ENCODE measurements around the gene STARD4.
A peak's percentile ranks its signal among the peaks of the same experiment; 100 is the strongest.

Gene STARD4, protein sequence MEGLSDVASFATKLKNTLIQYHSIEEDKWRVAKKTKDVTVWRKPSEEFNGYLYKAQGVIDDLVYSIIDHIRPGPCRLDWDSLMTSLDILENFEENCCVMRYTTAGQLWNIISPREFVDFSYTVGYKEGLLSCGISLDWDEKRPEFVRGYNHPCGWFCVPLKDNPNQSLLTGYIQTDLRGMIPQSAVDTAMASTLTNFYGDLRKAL

GRCh38 chr5:111512375-111513130 is at the start of gene STARD4:
TSS of gene STARD4 (minus strand) at chr5:111512535. CDS start at chr5:111507433, 5,102 bp downstream.
- FAIRE-seq = peak; percentile 97

DNA sequence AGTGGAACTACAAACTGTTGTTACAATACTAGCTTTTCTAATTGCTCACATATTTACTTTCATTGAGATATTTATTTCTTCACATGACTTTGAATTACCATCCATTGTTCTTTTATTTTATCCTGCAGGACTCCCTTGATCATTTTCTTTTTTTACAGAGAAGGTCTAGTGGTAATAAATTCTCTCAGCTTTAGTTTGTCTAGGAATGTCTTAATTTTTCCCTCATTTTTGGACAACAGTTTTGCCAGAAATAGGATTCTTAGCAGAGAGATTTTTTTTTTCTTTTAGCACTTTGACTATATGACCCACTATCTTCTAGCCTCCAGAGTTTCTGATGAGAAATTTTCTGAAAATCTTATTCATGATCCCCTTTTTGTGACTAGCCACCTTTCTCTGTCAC is 47.3 kb upstream of the STARD4 start:
- FAIRE-seq = no peak

GRCh38 chr5:111557686-111558085 is 45.4 kb upstream of the STARD4 start:
- FAIRE-seq = no peak

DNA sequence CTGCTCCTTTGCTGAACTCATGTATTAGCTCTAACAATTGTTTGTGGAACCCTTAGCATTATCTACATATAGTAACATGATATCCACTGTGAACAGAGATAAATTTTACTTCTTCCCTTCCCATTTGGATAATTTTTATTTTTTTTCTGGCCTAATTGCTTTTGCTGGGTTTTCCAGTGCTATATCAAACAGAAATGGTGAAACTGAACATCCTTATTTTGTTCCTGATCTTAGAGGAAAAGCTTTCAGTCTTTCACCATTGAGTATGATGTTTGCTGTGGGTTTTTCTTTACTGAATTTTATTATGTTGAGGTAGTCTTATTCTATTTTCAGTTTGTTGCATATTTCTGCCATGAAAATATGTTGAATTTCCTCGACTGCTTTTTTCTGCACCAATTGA is 44.8 kb upstream of the STARD4 start:
- no peak for FAIRE-seq

GRCh38 chr5:111556501-111556900 is 44.2 kb upstream of the STARD4 start:
- FAIRE-seq = no peak

- FAIRE-seq = no peak
These were observed 43.4 kb upstream of the STARD4 start for GRCh38 chr5:111555760-111556159.

DNA sequence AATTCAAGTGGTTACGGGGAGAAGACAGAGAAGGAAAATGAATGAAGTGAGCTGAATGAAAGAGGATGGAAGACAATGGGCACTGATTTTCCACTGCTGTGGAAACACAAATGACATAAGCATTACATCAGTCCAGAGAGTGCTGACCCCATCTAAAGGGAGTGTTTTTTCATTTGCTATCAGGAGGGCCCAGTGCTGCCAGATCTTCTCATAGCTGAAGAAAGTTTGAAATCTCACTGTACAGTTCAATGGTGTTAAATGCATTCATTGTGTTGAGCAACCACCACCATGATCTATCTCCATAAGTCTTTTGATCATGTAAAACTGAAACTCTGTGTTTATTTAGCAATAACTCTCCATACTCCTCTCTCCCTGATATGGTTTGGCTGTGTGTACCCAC is 41.5 kb upstream of the STARD4 start:
- no peak for FAIRE-seq

DNA sequence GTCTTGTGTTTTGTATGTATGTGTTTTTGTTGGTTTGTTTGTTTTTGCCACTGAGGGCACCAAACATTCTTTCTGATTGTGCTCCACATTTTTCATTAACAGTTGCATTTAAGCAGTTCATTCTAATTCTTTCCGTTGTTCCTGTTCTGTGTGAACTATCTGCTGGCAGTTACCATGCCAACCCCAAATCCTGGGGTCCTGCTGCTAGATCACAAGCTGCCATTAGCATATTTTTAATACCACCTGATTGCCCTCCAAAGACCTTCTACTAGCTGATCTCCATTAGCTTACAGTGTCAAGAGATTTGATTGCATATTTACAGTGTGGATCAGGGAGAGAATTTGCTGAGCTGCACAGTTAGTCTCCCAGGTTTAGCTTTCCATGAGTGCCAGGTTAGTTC is 40.6 kb upstream of the STARD4 start:
- no peak for FAIRE-seq

DNA sequence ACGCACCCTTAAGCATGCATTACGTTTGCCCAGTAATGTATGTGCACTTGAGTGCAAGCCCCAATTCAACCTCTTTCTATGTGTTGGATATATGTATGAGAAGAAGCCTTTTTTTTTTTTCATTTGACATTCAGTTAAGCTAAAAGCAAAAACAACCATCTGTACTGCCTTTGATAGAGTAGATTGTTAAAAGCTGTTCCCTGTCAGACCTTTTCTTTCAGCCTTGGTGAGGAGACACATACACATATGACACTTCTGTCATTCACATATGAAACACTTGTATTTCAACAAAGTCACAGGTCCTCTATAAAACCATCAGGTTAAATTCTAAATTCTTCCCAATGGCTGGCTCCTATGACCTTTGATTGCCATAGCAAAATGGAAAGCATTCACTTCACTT is 40.2 kb upstream of the STARD4 start:
- FAIRE-seq = no peak

- no peak for FAIRE-seq
These were observed 39.4 kb upstream of the STARD4 start for GRCh38 chr5:111551569-111552275.

GRCh38 chr5:111551161-111551560 is 38.8 kb upstream of the STARD4 start:
- FAIRE-seq = no peak

GRCh38 chr5:111550282-111551020 is 38.1 kb upstream of the STARD4 start:
- no peak for FAIRE-seq

- no peak for FAIRE-seq
These were observed 36.8 kb upstream of the STARD4 start for GRCh38 chr5:111548992-111549649.

DNA sequence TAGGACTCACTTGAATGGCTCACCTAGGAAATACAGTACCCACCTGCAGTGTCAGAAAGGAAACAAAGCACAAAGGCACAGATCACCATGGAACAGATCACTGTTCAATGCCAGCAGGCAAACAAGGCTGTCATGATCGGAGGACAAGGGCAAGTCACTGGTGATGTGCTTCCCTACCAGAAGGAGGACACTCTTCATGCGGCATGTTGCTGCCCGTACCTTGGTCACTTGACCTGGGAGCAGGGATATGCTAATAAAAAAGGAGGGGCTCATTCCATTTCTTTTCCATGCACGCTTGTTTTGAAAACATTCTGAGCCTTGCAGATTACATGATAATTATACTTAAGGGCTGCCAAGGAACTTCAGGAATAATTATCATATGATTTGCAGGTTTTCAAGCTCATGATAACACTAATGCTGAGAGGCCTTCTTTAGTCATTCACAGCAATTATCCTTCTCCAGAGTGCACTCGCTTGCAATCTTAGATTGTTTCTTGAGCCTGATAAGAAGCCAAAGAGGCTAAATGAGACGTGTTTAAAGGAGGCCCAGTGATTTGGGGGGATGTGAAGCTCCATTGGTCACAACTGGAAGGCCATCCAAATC is 36.1 kb upstream of the STARD4 start:
- FAIRE-seq = no peak

- no peak for FAIRE-seq
These were observed 32.7 kb upstream of the STARD4 start for GRCh38 chr5:111545031-111545430.

DNA sequence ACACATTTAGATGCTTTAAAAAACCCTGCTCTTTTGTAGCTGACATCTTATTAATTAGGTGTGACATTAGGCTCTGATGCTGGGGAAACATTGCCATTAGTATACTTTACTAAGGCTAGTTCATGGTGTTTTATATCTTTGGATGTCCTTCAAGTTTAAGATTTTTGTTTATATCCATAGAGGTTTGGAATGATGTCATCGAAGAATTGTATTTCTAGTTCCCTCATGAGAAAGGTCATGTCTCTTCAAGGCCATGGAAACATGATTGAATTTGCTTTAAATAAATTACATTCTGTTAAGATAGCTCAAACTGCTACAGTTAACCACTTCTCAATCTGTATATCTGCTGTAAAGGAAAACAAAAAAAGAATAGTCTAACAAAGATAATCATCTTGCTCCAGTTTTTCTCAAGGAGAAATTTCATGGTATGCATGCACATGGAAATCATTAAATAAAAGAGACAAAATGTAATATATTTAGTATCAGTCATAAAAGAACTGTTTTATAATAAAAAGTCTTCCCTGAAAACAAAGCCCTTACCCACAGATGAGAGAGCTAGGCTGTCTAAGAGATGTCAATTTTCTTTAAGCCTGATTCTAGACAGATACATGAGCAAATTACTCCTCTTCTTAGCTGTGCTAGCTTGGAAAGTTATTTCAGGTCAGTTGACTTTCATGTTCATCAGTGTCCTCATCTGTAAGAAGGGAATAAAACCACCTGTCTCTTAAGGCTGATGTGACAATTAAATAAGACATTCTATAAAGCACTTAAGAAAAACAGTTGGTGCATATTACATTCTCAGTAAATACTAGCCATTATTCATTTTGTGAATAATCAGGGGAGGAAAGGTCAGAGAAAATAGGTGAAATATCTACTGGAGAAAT is 25.0 kb upstream of the STARD4 start:
- FAIRE-seq = no peak

DNA sequence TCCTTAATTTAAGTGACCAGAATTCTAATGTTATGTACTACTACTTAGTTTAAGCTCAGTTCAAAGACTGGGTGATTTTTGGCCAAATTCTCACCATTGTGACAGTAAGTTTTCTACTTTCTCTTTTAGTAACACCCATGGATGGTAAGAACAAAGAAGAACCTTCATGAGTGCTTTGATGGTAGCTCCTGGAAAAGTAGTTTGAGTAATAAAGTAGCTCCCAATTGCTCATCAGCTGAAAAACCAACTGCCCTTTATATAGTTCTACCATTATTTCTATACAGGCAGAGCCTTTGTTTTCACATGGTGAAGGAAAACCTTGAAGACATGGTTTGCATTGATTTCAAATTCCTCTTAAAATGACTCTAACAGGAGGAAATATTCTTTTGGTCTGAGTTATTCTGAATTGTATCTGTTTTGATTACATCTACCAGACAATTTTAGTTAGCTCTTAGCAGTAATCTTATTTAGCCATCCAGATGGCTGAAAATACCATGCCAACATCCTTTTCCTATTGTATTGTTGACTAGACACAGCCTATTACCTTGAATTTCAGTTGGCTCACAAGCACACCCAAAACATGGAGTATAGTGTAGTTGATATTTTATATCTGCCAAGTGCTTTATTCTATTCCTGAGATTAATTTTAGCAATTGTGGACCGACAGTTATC is 23.7 kb upstream of the STARD4 start:
- no peak for FAIRE-seq

DNA sequence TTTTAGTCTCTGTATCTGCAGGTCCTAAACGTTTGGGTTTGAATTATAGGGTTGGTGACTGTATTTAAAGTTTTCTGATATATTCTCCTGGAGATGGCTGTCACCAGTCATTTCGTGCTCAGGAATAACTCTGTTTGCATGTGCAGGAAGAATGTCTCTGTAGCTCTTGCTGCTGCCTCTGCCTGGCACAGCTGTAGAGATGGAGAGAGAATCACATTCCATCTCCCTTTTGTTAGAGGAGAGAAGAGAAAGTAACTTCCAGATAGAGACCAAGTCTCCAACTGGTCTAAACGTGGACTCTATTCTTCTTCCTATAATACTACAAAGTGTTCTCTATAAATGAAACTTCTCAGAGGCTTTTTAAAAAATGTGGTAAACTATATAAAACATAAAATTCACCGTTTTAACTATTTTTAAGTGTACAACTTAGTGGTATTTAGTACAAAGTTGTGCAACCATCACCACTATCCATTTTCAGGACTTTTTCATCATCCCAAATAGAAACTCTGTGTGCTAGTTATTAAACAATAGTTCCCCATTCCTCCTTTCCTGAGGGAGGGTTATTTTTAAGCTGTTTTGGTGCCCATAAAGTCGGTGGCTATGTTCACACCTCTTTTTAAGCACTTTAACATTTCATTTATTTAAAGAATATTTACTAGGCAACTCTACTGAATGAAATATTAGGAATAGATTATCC is 20.7 kb upstream of the STARD4 start:
- no peak for FAIRE-seq

DNA sequence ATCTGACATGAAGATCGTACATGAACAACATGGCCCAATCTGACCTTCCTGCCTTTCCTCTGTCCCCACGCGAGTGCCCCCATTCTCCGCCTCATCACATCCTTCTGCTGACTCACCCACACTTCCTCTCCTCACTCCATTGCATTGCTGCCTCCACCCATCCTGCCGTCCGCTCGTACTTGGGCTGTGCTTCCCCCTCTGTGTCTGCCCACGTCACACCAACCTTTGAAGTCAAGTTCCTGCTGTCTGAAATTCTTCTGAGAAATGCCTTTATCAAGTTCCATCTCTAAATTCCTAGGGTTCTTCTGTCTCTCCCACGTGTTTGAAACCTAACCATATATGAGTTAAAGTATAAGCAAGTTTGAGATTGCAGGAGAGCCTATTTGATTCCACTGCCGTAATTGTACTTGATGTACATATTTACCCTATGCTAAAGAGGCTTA is 18.0 kb upstream of the STARD4 start:
- FAIRE-seq = no peak

GRCh38 chr5:111528056-111528455 is 15.7 kb upstream of the STARD4 start:
- no peak for FAIRE-seq
